ENCODE measurements around the gene PHIP.

DNA sequence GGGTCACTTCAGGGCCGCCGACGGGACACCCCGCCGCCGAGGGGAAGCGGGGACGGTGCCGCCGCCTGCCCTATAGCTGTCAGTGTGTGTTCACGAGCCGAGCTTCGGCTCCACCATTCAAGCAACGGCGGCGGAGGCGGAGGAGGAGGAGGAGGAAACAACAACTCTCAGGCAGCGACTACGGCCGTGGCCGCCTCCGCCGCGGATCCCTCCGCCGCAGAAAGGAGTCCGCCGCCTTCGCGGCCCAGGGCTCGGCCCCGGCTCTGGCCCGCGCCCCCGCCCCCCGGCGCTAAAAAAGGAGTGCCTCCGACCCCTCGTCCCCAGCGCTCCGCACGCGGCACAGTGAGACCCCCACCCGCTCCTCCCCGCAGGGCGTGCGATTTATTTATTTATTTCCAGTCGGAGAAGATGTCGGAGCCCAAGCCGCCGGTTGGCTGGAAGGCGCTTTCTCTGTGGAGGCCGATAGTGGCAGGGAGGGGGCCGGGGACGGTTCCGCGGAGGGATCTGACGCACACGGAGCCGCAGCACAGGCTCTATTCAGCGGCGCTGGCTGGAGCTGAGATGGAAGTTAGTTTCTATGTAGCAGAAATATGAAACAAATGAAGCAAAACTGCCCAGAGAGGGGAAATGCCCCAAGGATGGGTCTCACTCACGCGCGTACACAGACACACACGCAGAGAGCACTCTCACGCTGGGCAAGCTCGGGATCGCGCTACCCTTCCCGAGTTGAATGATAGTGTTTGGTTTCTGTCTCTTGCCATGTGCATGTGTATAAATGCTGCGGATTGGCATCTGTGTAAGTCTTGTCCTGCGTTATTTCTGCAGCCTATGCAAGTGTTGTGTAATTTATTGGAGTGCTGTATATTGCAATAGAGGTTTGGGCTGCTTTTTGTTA lies at the start of gene PHIP:
- peak; percentile 84 to 89 for TF ChIP-seq POLR2A (IDR thresholded peaks at IDR 0.05; ENCODE audit: control extremely low read depth in 1 of 2, low read depth in 2 of 2, low read length in 2 of 2)
- TF ChIP-seq, protein P1, sequence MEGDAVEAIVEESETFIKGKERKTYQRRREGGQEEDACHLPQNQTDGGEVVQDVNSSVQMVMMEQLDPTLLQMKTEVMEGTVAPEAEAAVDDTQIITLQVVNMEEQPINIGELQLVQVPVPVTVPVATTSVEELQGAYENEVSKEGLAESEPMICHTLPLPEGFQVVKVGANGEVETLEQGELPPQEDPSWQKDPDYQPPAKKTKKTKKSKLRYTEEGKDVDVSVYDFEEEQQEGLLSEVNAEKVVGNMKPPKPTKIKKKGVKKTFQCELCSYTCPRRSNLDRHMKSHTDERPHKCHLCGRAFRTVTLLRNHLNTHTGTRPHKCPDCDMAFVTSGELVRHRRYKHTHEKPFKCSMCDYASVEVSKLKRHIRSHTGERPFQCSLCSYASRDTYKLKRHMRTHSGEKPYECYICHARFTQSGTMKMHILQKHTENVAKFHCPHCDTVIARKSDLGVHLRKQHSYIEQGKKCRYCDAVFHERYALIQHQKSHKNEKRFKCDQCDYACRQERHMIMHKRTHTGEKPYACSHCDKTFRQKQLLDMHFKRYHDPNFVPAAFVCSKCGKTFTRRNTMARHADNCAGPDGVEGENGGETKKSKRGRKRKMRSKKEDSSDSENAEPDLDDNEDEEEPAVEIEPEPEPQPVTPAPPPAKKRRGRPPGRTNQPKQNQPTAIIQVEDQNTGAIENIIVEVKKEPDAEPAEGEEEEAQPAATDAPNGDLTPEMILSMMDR (IDR thresholded peaks at IDR 0.05; ENCODE audit: control extremely low read depth in 1 of 3, insufficient read depth in 1 of 3, low read depth in 1 of 3, low read length in 3 of 3): no peak
- peak in 1 of 2 experiments; percentile 47; a peak in 1 of 3 replicates for TF ChIP-seq EP300 (IDR thresholded peaks at IDR 0.05; ENCODE audit: borderline replicate concordance in 1 of 2, low read depth in 2 of 2, low read length in 2 of 2)
- TF ChIP-seq RNF2 (IDR thresholded peaks at IDR 0.05; ENCODE audit: borderline replicate concordance, low read depth, low read length, missing control alignments, poor library complexity, severe bottlenecking): no peak
- no peak for TF ChIP-seq NRF1 (IDR thresholded peaks at IDR 0.05; ENCODE audit: low read depth, low read length)
- TF ChIP-seq CHD2 (IDR thresholded peaks at IDR 0.05; ENCODE audit: low read length): peak; percentile 87
- peak; percentile 93 for TF ChIP-seq TAF1 (IDR thresholded peaks at IDR 0.05; ENCODE audit: low read depth, low read length)
- TF ChIP-seq, protein P2, sequence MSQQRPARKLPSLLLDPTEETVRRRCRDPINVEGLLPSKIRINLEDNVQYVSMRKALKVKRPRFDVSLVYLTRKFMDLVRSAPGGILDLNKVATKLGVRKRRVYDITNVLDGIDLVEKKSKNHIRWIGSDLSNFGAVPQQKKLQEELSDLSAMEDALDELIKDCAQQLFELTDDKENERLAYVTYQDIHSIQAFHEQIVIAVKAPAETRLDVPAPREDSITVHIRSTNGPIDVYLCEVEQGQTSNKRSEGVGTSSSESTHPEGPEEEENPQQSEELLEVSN (IDR thresholded peaks at IDR 0.05): no peak
- TF ChIP-seq SIRT6 (IDR thresholded peaks at IDR 0.05; ENCODE audit: low read length): no peak
- TF ChIP-seq ATF2 (IDR thresholded peaks at IDR 0.05; ENCODE audit: low read length): no peak
- peak; percentile 82 for TF ChIP-seq POLR2AphosphoS5 (IDR thresholded peaks at IDR 0.05; ENCODE audit: low read depth, low read length)
- peak; percentile 38; the same call in 1 of the 2 replicates for TF ChIP-seq SP1 (IDR thresholded peaks at IDR 0.05; ENCODE audit: low read depth, low read length)

Data from H1 (cell line).